ENCODE data around the gene FAT3.

The FAT3 gene

GRCh38 chr11:92225125-92225567 is 528 bp downstream of the FAT3 start:
- H3K4me3 ChIP-seq (replicated peaks; ENCODE audit: insufficient read depth, low read length): no peak overlapping the region
- DNase-seq (ENCODE audit: low read depth in 1 of 2, low spot score in 1 of 2): no peak
- no peak for TF ChIP-seq CTCF (IDR thresholded peaks at IDR 0.05; ENCODE audit: insufficient read depth, low read length)
- no peak overlapping the region for H3K27ac ChIP-seq (replicated peaks)
- H3K27me3 ChIP-seq (ENCODE audit: insufficient read depth, poor library complexity, severe bottlenecking): peaks cover 35% of the 10 kb centered on the region

GRCh38 chr11:92225568-92226330 is 1.1 kb downstream of the FAT3 start:
- DNase-seq (ENCODE audit: low read depth in 1 of 2, low spot score in 1 of 2): no peak
- Histone ChIP-seq H3K27ac (replicated peaks) (no peak overlapping the region), H3K27me3 (ENCODE audit: insufficient read depth, poor library complexity, severe bottlenecking) (peaks cover 35% of the 10 kb centered on the region), H3K4me3 (replicated peaks; ENCODE audit: insufficient read depth, low read length) (no peak overlapping the region)
- TF ChIP-seq REST (IDR thresholded peaks at IDR 0.05; ENCODE audit: insufficient replicate concordance, low read depth): no peak
- TF ChIP-seq CTCF (IDR thresholded peaks at IDR 0.05; ENCODE audit: insufficient read depth, low read length): no peak
- TF ChIP-seq POLR2AphosphoS5 (IDR thresholded peaks at IDR 0.05; ENCODE audit: low read depth): no peak
- no peak for TF ChIP-seq SPI1 (IDR thresholded peaks at IDR 0.05; ENCODE audit: borderline replicate concordance, low read depth)
- no peak for TF ChIP-seq GABPA (IDR thresholded peaks at IDR 0.05; ENCODE audit: low read depth)

- Histone ChIP-seq H3K27ac (replicated peaks) (no peak overlapping the region), H3K27me3 (ENCODE audit: insufficient read depth, poor library complexity, severe bottlenecking) (peaks cover 35% of the 10 kb centered on the region), H3K4me3 (replicated peaks; ENCODE audit: insufficient read depth, low read length) (no peak overlapping the region)
- TF ChIP-seq GABPA (IDR thresholded peaks at IDR 0.05; ENCODE audit: low read depth) (no peak), SPI1 (IDR thresholded peaks at IDR 0.05; ENCODE audit: borderline replicate concordance, low read depth) (no peak), REST (IDR thresholded peaks at IDR 0.05; ENCODE audit: insufficient replicate concordance, low read depth) (no peak), CTCF (IDR thresholded peaks at IDR 0.05; ENCODE audit: insufficient read depth, low read length) (no peak), POLR2AphosphoS5 (IDR thresholded peaks at IDR 0.05; ENCODE audit: low read depth) (no peak)
- no peak for DNase-seq (ENCODE audit: low read depth in 1 of 2, low spot score in 1 of 2)
Observed at GRCh38 chr11:92226331-92227229, 2.0 kb downstream of the FAT3 start.
